GM19328 (cell line): ENCODE results near the gene FLVCR2.

Experiments
- ATAC-seq: cut with Tn5 transposase; IDR thresholded peaks from one replicate; pipeline ENCODE4 v1.9.1; 2021; ENCODE audit warnings: mild to moderate bottlenecking, moderate library complexity; ENCODE audit not compliant: unreplicated experiment

FLVCR2 gene

GRCh38 chr14:75554482-75554881 lies 23.9 kb upstream of the FLVCR2 start:
- ATAC-seq = no peak

- no peak for ATAC-seq
Observed at GRCh38 chr14:75558440-75558839, 20.0 kb upstream of the FLVCR2 start.

- ATAC-seq = no peak
Observed at GRCh38 chr14:75559045-75559444, 19.4 kb upstream of the FLVCR2 start.

GRCh38 chr14:75559451-75560222 lies 18.8 kb upstream of the FLVCR2 start:
- no peak for ATAC-seq

- no peak for ATAC-seq
Observed at GRCh38 chr14:75561013-75561432, 17.4 kb upstream of the FLVCR2 start.

GRCh38 chr14:75562089-75562488 lies 16.3 kb upstream of the FLVCR2 start:
- no peak for ATAC-seq

GRCh38 chr14:75562489-75562888 lies 15.9 kb upstream of the FLVCR2 start:
- no peak for ATAC-seq

GRCh38 chr14:75563931-75564330 lies 14.5 kb upstream of the FLVCR2 start:
- ATAC-seq = no peak

GRCh38 chr14:75565056-75565455 lies 13.4 kb upstream of the FLVCR2 start:
- no peak for ATAC-seq

GRCh38 chr14:75566321-75566720 lies 12.1 kb upstream of the FLVCR2 start:
- no peak for ATAC-seq

- ATAC-seq = no peak
Observed at GRCh38 chr14:75566752-75567151, 11.7 kb upstream of the FLVCR2 start.

GRCh38 chr14:75568140-75568539 lies 10.3 kb upstream of the FLVCR2 start:
- no peak for ATAC-seq

- no peak for ATAC-seq
Observed at GRCh38 chr14:75568791-75569190, 9.6 kb upstream of the FLVCR2 start.

- no peak for ATAC-seq
Observed at GRCh38 chr14:75570797-75571196, 7.6 kb upstream of the FLVCR2 start.

GRCh38 chr14:75572104-75572503 lies 6.3 kb upstream of the FLVCR2 start:
- no peak for ATAC-seq

- ATAC-seq = no peak
Observed at GRCh38 chr14:75577090-75577489, 1.3 kb upstream of the FLVCR2 start.

GRCh38 chr14:75577729-75578101 lies 705 bp upstream of the FLVCR2 start:
- peak; percentile 64 for ATAC-seq

- no peak for ATAC-seq
Observed at GRCh38 chr14:75578786-75579337, 442 bp downstream of the FLVCR2 start.

- no peak for ATAC-seq
Observed at GRCh38 chr14:75579338-75579864, 981 bp downstream of the FLVCR2 start.

GRCh38 chr14:75579882-75580281 lies 1.5 kb downstream of the FLVCR2 start:
- no peak for ATAC-seq

- no peak for ATAC-seq
Observed at GRCh38 chr14:75587388-75587787, 9.0 kb downstream of the FLVCR2 start.

- no peak for ATAC-seq
Observed at GRCh38 chr14:75589931-75590330, 11.5 kb downstream of the FLVCR2 start.
